ENCODE measurements around the gene PLTP. TPM values are rescaled to one million over a fixed set of nuclear protein-coding genes. Genes with fewer than 3 reads are reported as not detected.

The PLTP gene
- total RNA-seq, 1 donor from 2014 or later, result 162 TPM

DNA sequence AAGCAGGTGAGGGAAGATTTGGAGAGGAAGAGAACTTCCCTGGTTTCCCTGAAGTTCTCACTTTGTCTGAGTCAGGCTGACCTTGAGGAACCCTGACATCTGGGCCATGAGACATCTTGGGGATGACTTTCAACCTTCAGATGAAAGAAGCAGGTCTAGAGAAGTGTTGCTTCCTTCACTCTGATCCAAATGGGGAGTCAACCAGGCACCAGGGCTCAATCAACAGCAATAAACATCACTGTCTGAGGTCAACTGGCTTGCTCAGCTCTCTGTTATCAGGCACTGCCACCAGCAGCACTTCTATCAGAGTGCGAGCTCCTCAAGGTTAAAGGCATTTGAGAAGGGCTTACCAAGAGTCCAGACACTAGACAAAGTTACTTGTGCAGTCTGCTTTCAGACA is 61.0 kb downstream of the PLTP start:
- H3K27ac Mint-ChIP-seq (ENCODE audit: unreplicated experiment), result no peak overlapping the region
- H3K36me3 Mint-ChIP-seq (ENCODE audit: low read depth, unreplicated experiment), result peaks cover 21% of the 10 kb centered on the region
- TF ChIP-seq, protein P1, sequence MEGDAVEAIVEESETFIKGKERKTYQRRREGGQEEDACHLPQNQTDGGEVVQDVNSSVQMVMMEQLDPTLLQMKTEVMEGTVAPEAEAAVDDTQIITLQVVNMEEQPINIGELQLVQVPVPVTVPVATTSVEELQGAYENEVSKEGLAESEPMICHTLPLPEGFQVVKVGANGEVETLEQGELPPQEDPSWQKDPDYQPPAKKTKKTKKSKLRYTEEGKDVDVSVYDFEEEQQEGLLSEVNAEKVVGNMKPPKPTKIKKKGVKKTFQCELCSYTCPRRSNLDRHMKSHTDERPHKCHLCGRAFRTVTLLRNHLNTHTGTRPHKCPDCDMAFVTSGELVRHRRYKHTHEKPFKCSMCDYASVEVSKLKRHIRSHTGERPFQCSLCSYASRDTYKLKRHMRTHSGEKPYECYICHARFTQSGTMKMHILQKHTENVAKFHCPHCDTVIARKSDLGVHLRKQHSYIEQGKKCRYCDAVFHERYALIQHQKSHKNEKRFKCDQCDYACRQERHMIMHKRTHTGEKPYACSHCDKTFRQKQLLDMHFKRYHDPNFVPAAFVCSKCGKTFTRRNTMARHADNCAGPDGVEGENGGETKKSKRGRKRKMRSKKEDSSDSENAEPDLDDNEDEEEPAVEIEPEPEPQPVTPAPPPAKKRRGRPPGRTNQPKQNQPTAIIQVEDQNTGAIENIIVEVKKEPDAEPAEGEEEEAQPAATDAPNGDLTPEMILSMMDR (IDR thresholded peaks at IDR 0.05; ENCODE audit: insufficient read depth, low read depth, low read length), result no peak
- Histone ChIP-seq H3K4me3 (ENCODE audit: insufficient read depth, low read depth, low read length) (no peak overlapping the region), H3K79me2 (ENCODE audit: insufficient read depth, low read length) (peaks cover 12% of the 10 kb centered on the region), H4K20me1 (ENCODE audit: insufficient read depth, low read length) (peaks cover 11% of the 10 kb centered on the region), H3K9ac (ENCODE audit: low read length) (no peak overlapping the region), H3K4me2 (ENCODE audit: low read length) (no peak overlapping the region), H3K27ac (ENCODE audit: low read depth, low read length) (no peak overlapping the region), H3K27me3 (ENCODE audit: insufficient read depth, low read length) (no peaks in the 10 kb centered on the region), H3K36me3 (ENCODE audit: insufficient read depth, low read length) (peaks cover 6% of the 10 kb centered on the region), H3K4me1 (ENCODE audit: insufficient read depth, low read length) (peaks cover 3% of the 10 kb centered on the region), H3K9me3 (ENCODE audit: insufficient read depth, low read depth, low read length) (no peaks in the 10 kb centered on the region), H2AFZ (ENCODE audit: low read depth, low read length) (no peak overlapping the region)
- no peak overlapping the region for H3K4me3 Mint-ChIP-seq (ENCODE audit: unreplicated experiment)
- H3K4me1 Mint-ChIP-seq (ENCODE audit: low read depth, unreplicated experiment), result no peaks in the 10 kb centered on the region
- DNase-seq (ENCODE audit: low read depth), result no peak
- no peaks in the 10 kb centered on the region for H3K9me3 Mint-ChIP-seq (ENCODE audit: unreplicated experiment)
- no peak for FAIRE-seq
- H3K27me3 Mint-ChIP-seq (ENCODE audit: low read depth, unreplicated experiment), result no peaks in the 10 kb centered on the region

- Mint-ChIP-seq H3K27me3 (ENCODE audit: low read depth, unreplicated experiment) (no peaks in the 10 kb centered on the region), H3K9me3 (ENCODE audit: unreplicated experiment) (no peaks in the 10 kb centered on the region), H3K4me1 (ENCODE audit: low read depth, unreplicated experiment) (no peaks in the 10 kb centered on the region), H3K27ac (ENCODE audit: unreplicated experiment) (no peak overlapping the region), H3K36me3 (ENCODE audit: low read depth, unreplicated experiment) (peaks cover 24% of the 10 kb centered on the region), H3K4me3 (ENCODE audit: unreplicated experiment) (no peak overlapping the region)
- Histone ChIP-seq H3K4me3 (ENCODE audit: insufficient read depth, low read depth, low read length) (no peak overlapping the region), H3K4me1 (ENCODE audit: insufficient read depth, low read length) (no peaks in the 10 kb centered on the region), H3K27me3 (ENCODE audit: insufficient read depth, low read length) (no peaks in the 10 kb centered on the region), H2AFZ (ENCODE audit: low read depth, low read length) (no peak overlapping the region), H3K9me3 (ENCODE audit: insufficient read depth, low read depth, low read length) (no peaks in the 10 kb centered on the region), H3K79me2 (ENCODE audit: insufficient read depth, low read length) (peaks cover 8% of the 10 kb centered on the region), H3K9ac (ENCODE audit: low read length) (no peak overlapping the region), H3K36me3 (ENCODE audit: insufficient read depth, low read length) (peaks cover 6% of the 10 kb centered on the region), H3K4me2 (ENCODE audit: low read length) (no peak overlapping the region), H4K20me1 (ENCODE audit: insufficient read depth, low read length) (peaks cover 9% of the 10 kb centered on the region), H3K27ac (ENCODE audit: low read depth, low read length) (no peak overlapping the region)
- TF ChIP-seq, protein P1 (IDR thresholded peaks at IDR 0.05; ENCODE audit: insufficient read depth, low read depth, low read length), result no peak
- no peak for TF ChIP-seq EZH2 (IDR thresholded peaks at IDR 0.05; ENCODE audit: insufficient read depth, low read length)
- DNase-seq (ENCODE audit: low read depth), result no peak
- no peak for FAIRE-seq
These were observed 61.7 kb downstream of the PLTP start for GRCh38 chr20:45850238-45850637.

DNA sequence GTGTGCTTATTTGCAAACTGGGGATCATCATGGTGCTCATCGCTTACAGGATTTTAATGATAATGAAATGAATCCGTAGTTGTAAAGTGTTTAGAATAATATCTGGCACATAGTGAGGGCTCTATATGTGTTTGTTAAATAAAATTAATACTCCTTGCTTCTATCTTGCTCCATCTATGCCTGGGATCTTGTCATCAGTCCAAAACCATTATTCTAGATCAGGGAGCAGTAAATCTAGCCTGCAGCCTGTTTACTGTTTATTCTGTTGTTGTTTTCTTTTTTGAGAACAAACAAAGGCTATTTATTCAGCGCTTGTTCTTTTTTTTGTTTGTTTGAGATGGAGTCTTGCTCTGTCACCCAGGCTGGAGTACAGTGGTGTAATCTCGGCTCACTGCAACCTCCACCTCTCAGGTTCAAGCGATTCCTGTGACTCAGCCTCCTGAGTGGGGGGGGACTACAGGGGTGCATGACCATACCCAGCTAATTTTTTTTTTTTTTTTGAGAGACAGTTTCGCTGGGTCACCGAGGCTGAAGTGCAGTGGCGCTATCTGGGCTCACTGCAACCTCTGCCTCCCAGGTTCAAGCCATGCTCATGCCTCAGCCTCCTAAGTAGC is 62.9 kb downstream of the PLTP start:
- no peaks in the 10 kb centered on the region for H3K4me1 ChIP-seq (ENCODE audit: insufficient read depth, low read length)
- Mint-ChIP-seq H3K4me1 (ENCODE audit: low read depth, unreplicated experiment) (no peaks in the 10 kb centered on the region), H3K9me3 (ENCODE audit: unreplicated experiment) (no peaks in the 10 kb centered on the region), H3K36me3 (ENCODE audit: low read depth, unreplicated experiment) (peaks cover 23% of the 10 kb centered on the region), H3K27ac (ENCODE audit: unreplicated experiment) (no peak overlapping the region), H3K4me3 (ENCODE audit: unreplicated experiment) (no peak overlapping the region), H3K27me3 (ENCODE audit: low read depth, unreplicated experiment) (no peaks in the 10 kb centered on the region)
- H3K9me3 ChIP-seq (ENCODE audit: insufficient read depth, low read depth, low read length), result no peaks in the 10 kb centered on the region
- H4K20me1 ChIP-seq (ENCODE audit: insufficient read depth, low read length), result peaks cover 3% of the 10 kb centered on the region
- no peak overlapping the region for H3K4me3 ChIP-seq (ENCODE audit: insufficient read depth, low read depth, low read length)
- no peaks in the 10 kb centered on the region for H3K79me2 ChIP-seq (ENCODE audit: insufficient read depth, low read length)
- no peak overlapping the region for H3K4me2 ChIP-seq (ENCODE audit: low read length)
- H3K27me3 ChIP-seq (ENCODE audit: insufficient read depth, low read length), result no peaks in the 10 kb centered on the region
- H2AFZ ChIP-seq (ENCODE audit: low read depth, low read length), result no peak overlapping the region
- no peak overlapping the region for H3K27ac ChIP-seq (ENCODE audit: low read depth, low read length)
- TF ChIP-seq EZH2 (IDR thresholded peaks at IDR 0.05; ENCODE audit: insufficient read depth, low read length), result no peak
- TF ChIP-seq, protein P1 (IDR thresholded peaks at IDR 0.05; ENCODE audit: insufficient read depth, low read depth, low read length), result no peak
- DNase-seq (ENCODE audit: low read depth) (no peak), FAIRE-seq (no peak)
- peaks cover 12% of the 10 kb centered on the region for H3K36me3 ChIP-seq (ENCODE audit: insufficient read depth, low read length)
- no peak overlapping the region for H3K9ac ChIP-seq (ENCODE audit: low read length)

Measured in astrocyte (in vitro differentiated cells and primary cell).